ENCODE measurements around the gene C1orf159. TPM values are rescaled to one million over a fixed set of nuclear protein-coding genes. Genes with fewer than 3 reads are reported as not detected.

Gene C1orf159
- total and polyA plus RNA-seq, 2 of the 8 experiments (the other 6 are each of a cell fraction or from before 2014, with no cell fraction given) = 10.0 to 10.9 TPM

DNA sequence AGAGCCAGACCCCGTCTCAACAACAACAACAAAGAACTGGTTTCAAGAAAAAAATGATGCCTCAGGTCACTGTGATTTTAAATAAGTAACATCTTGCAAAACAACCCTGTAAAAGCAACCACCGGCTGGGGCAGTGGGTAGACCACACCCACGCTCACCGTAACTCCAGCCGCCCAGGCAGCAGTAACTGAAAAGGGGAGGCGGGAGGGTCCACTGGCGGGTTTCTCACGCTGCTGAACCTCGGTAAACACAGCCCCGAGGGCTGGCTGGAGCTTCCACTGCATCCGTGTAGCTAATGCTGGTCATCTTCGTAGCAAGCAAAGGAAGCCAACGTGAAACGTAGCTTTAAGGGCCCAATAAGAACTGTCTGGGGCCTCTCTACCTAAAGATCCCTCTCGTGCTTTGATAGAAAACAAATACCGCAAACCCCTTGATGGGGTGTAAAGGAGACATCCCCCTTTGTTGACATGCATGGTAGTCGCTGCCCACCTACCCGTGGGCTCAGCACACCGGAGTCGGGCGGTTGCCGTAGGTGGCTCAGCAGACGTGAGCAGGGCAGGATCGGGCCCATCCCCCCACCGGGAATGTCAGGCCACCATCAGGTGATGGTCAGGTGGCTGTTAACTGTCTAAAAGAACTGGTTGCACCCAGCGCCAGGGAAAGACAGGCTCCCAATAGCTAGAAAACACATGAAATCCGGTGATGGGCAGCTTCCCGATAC is 4.2 kb downstream of the C1orf159 start:
- no peak overlapping the region for H2AK5ac ChIP-seq (ENCODE audit: low read depth, low read length)
- no peak overlapping the region for H4K5ac ChIP-seq (ENCODE audit: insufficient read length, low read depth, low read length)
- H4K8ac ChIP-seq (ENCODE audit: extremely low read depth, insufficient read depth, low read length) = no peak overlapping the region; the same call in 1 of the 2 replicates
- FAIRE-seq = no peak
- no peak overlapping the region for H2BK20ac ChIP-seq (ENCODE audit: low read length)
- peaks cover 6% of the 10 kb centered on the region; the same call in 1 of the 2 replicates for H3K23me2 ChIP-seq (ENCODE audit: low read depth, low read length)
- CTCF ChIA-PET (ENCODE audit: partially characterized antibody) = interaction anchor here (0.6 to 0.9 kb wide), 4 partner anchors 48 to 128 kb away, joined by 3 to 4 read pairs (median 4); no protein-coding TSS in a partner anchor
- no peak overlapping the region for H4K91ac ChIP-seq (replicated peaks; ENCODE audit: insufficient read length, low read length)
- H3K4me3 ChIP-seq (ENCODE audit: extremely low read depth in 1 of 4, insufficient read depth in 2 of 4, low read depth in 3 of 4, low read length in 4 of 4) = no peak overlapping the region
- no peak overlapping the region for H3K18ac ChIP-seq (ENCODE audit: extremely low read depth, low read length)
- peaks cover 0 to 3% (median 0%) of the 10 kb centered on the region in 4 experiments; a peak in 1 of 8 replicates for H3K36me3 ChIP-seq (ENCODE audit: control insufficient read depth in 2 of 4, insufficient read depth in 4 of 4, low read length in 3 of 4)
- H3K9me3 ChIP-seq (ENCODE audit: insufficient read depth in 2 of 2, low read depth in 1 of 2, low read length in 1 of 2) = peaks cover 4 to 16% of the 10 kb centered on the region in 2 experiments; a peak in 2 of 4 replicates
- H3K27ac ChIP-seq (ENCODE audit: low read depth, low read length) = no peak overlapping the region
- POLR2A ChIA-PET (ENCODE audit: partially characterized antibody) = interaction anchor here (2.0 kb wide), 1 partner anchor 78 kb away, joined by 4 read pairs; no protein-coding TSS in a partner anchor
- H2BK120ac ChIP-seq (replicated peaks; ENCODE audit: low read depth, low read length) = no peak overlapping the region
- 95% methylated on average over 28 of the region's 28 CpGs; no CpG with 5 or more reads in 1 of the 2 experiments for WGBS, 2 experiments (ENCODE audit: extremely low coverage in 1 of 2, insufficient coverage in 1 of 2, insufficient read length in 1 of 2, insufficient replicate concordance in 2 of 2, low coverage in 1 of 2, low lambda C conversion rate in 2 of 2, missing lambda C conversion rate in 1 of 2)
- H2BK15ac ChIP-seq (ENCODE audit: low read length) = no peak overlapping the region
- H3K9ac ChIP-seq (replicated peaks in 1 of 4; ENCODE audit: extremely low read depth in 1 of 4, low read depth in 3 of 4, low read length in 3 of 4) = no peak overlapping the region
- no peak overlapping the region for H2AFZ ChIP-seq (ENCODE audit: low read length)
- no peak overlapping the region for H3K56ac ChIP-seq (replicated peaks; ENCODE audit: insufficient read length, low read depth, low read length)
- H3K27me3 ChIP-seq (replicated peaks in 1 of 4; ENCODE audit: control insufficient read depth in 3 of 4, extremely low read depth in 1 of 4, insufficient read depth in 3 of 4, low read length in 3 of 4) = no peaks in the 10 kb centered on the region
- H3K79me2 ChIP-seq (ENCODE audit: control insufficient read depth in 1 of 2, insufficient read depth in 2 of 2, low read length in 2 of 2) = peaks cover 0 to 14% of the 10 kb centered on the region in 2 experiments; a peak in 1 of 4 replicates
- peaks cover 0 to 4% (median 2%) of the 10 kb centered on the region in 4 experiments; a peak in 4 of 7 replicates for H3K4me1 ChIP-seq (replicated peaks in 1 of 4; ENCODE audit: control insufficient read depth in 3 of 4, insufficient read depth in 4 of 4, low read length in 3 of 4)
- no peak overlapping the region for H2BK5ac ChIP-seq (ENCODE audit: low read depth, low read length)
- H4K20me1 ChIP-seq (replicated peaks in 1 of 2; ENCODE audit: control insufficient read depth in 1 of 2, insufficient read depth in 2 of 2, low read length in 2 of 2) = peaks cover 1 to 4% of the 10 kb centered on the region in 2 experiments
- H3K79me1 ChIP-seq (ENCODE audit: low read depth, low read length) = peaks cover 11% of the 10 kb centered on the region
- H2BK12ac ChIP-seq (ENCODE audit: low read depth, low read length) = peak overlapping the region; percentile 60; the same call in 1 of the 2 replicates
- no peak for DNase-seq (ENCODE audit: low read depth in 1 of 2, low spot score in 2 of 2)
- H3K14ac ChIP-seq (ENCODE audit: insufficient read length) = no peak overlapping the region
- H3K4ac ChIP-seq (replicated peaks; ENCODE audit: insufficient read length, low read depth, low read length) = no peak overlapping the region
- no peak overlapping the region for H3K23ac ChIP-seq (ENCODE audit: insufficient read length)
- TF ChIP-seq KDM4A (IDR thresholded peaks at IDR 0.05; ENCODE audit: low read depth, low read length, severe bottlenecking) (no peak), JUND (IDR thresholded peaks at IDR 0.05; ENCODE audit: low read length) (no peak), TBP (IDR thresholded peaks at IDR 0.05; ENCODE audit: low read depth, low read length) (no peak)
- no peak overlapping the region for H3K4me2 ChIP-seq (ENCODE audit: insufficient read depth in 1 of 2, low read depth in 2 of 2, low read length in 2 of 2)

All from H1 (cell line).